PC-9 (cell line): ENCODE data around the gene SLC4A4. TPM values are rescaled to one million over a fixed set of nuclear protein-coding genes. Genes with fewer than 3 reads are reported as not detected.

Experiments used
- BruUV-seq: library from RNA; stranded (reverse); fragments of 400-500 nt; replicated peaks from 2 replicates; lab custom pipeline; 2021; lab: Mats Ljungman, UMichigan
- CTCF ChIA-PET: fragments of 300-600 bp; sonication (Branson Sonifier 250); formaldehyde crosslinking; loops from one replicate; lab custom pipeline; 2022; ENCODE audit warnings: antibody characterized with exemption; lab: Charles Lee
- POLR2A ChIA-PET: fragments of 300-600 bp; sonication (Branson Sonifier 250); formaldehyde crosslinking; loops from one replicate; lab custom pipeline; 2022; ENCODE audit warnings: antibody characterized with exemption; ENCODE audit not compliant: unreplicated experiment; lab: Charles Lee
- DNase-seq, 2 experiments: peaks; one replicate each; pipeline versions ENCODE4 v3.0.0 to v3.0.0-alpha.2; 2015 to 2022; ENCODE audit warnings: mixed read lengths in 1 of 2
- H2AFZ ChIP-seq: fragments of 200-600 bp; sonication (generic); 2 replicates; pipeline ENCODE4 v1.8.1; 2017; ENCODE audit warnings: antibody characterized with exemption
- H3F3A ChIP-seq: fragments of 200-600 bp; sonication (generic); 2 replicates; pipeline ENCODE4 v1.8.1; 2017; ENCODE audit warnings: antibody characterized with exemption, mild to moderate bottlenecking, low read depth; ENCODE audit not compliant: insufficient read depth
- H3K27ac ChIP-seq: fragments of 200-600 bp; sonication (generic); 2 replicates; pipeline ENCODE4 v1.6.1; 2016; ENCODE audit warnings: mixed run types
- H3K27me3 ChIP-seq: fragments of 200-600 bp; sonication (generic); 2 replicates; pipeline ENCODE4 v1.6.1; 2016; ENCODE audit warnings: low read depth, mixed run types; ENCODE audit not compliant: insufficient read depth
- H3K36me3 ChIP-seq: fragments of 200-600 bp; sonication (generic); 2 replicates; pipeline ENCODE4 v1.6.1; 2016; ENCODE audit warnings: low read depth, mixed run types
- H3K4me1 ChIP-seq: fragments of 200-600 bp; sonication (generic); replicated peaks from 2 replicates; pipeline ENCODE4 v1.6.1; 2016; ENCODE audit warnings: mixed run types; ENCODE audit not compliant: insufficient read depth
- H3K4me2 ChIP-seq: fragments of 200-600 bp; sonication (generic); 2 replicates; pipeline ENCODE4 v1.6.1; 2017; ENCODE audit warnings: mixed run types
- H3K4me3 ChIP-seq: fragments of 200-600 bp; sonication (generic); 2 replicates; pipeline ENCODE4 v1.6.1; 2016; ENCODE audit warnings: mixed run types
- H3K79me2 ChIP-seq: fragments of 200-600 bp; sonication (generic); 2 replicates; pipeline ENCODE4 v1.6.1; 2017; ENCODE audit warnings: low read depth, mixed run types
- H3K9me2 ChIP-seq: fragments of 200-600 bp; sonication (generic); 2 replicates; pipeline ENCODE4 v1.8.1; 2017; ENCODE audit warnings: mild to moderate bottlenecking; ENCODE audit not compliant: insufficient read depth
- H3K9me3 ChIP-seq: fragments of 200-600 bp; sonication (generic); 2 replicates; pipeline ENCODE4 v1.8.1; 2016; ENCODE audit warnings: low read depth; ENCODE audit not compliant: insufficient read depth
- H4K20me1 ChIP-seq: fragments of 200-600 bp; sonication (generic); 2 replicates; pipeline ENCODE4 v1.8.1; 2017; ENCODE audit not compliant: insufficient read depth
- EZH2 ChIP-seq: fragments of 200-600 bp; sonication (generic); IDR thresholded peaks from 2 replicates; pipeline ENCODE4 v1.8.0; 2017; ENCODE audit warnings: antibody characterized with exemption, low read depth
- intact Hi-C: fragments of 100-400 bp; cut with micrococcal nuclease; formaldehyde crosslinking; loops from one replicate; pipeline ENCODE4 v1.10.0; 2022; ENCODE audit not compliant: unreplicated experiment
- total RNA-seq: library from RNA; stranded (reverse); gene quantifications from 2 replicates; pipeline ENCODE4 v1.2.3, GENCODE V29; 2021
- TF ChIP-seq, protein P1 (sequence below): fragments of 200-600 bp; sonication (generic); conservative IDR thresholded peaks from 2 replicates; pipeline ENCODE4 v1.6.1; 2017; ENCODE audit warnings: mixed run types, antibody characterized with exemption, mild to moderate bottlenecking, moderate library complexity

SLC4A4 gene
- total RNA-seq, 1 experiment from 2014 or later, result 0.44 TPM

- no peak overlapping the region for H3K4me3 ChIP-seq
- DNase-seq, result no peak
- H3K79me2 ChIP-seq, result no peaks in the 10 kb centered on the region
- CTCF ChIA-PET, result no interaction called here
- H3F3A ChIP-seq, result no peaks in the 10 kb centered on the region
- no peaks in the 10 kb centered on the region for H3K9me2 ChIP-seq
- POLR2A ChIA-PET, result no interaction called here
- no peaks in the 10 kb centered on the region for H3K36me3 ChIP-seq
- no peak overlapping the region for H2AFZ ChIP-seq
- H3K9me3 ChIP-seq, result no peaks in the 10 kb centered on the region
- no peaks in the 10 kb centered on the region for H3K27me3 ChIP-seq
- no peak for TF ChIP-seq EZH2
- TF ChIP-seq, protein P1, sequence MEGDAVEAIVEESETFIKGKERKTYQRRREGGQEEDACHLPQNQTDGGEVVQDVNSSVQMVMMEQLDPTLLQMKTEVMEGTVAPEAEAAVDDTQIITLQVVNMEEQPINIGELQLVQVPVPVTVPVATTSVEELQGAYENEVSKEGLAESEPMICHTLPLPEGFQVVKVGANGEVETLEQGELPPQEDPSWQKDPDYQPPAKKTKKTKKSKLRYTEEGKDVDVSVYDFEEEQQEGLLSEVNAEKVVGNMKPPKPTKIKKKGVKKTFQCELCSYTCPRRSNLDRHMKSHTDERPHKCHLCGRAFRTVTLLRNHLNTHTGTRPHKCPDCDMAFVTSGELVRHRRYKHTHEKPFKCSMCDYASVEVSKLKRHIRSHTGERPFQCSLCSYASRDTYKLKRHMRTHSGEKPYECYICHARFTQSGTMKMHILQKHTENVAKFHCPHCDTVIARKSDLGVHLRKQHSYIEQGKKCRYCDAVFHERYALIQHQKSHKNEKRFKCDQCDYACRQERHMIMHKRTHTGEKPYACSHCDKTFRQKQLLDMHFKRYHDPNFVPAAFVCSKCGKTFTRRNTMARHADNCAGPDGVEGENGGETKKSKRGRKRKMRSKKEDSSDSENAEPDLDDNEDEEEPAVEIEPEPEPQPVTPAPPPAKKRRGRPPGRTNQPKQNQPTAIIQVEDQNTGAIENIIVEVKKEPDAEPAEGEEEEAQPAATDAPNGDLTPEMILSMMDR, result no peak
- no TSS peak for BruUV-seq
- no peak overlapping the region for H3K27ac ChIP-seq
- no peaks in the 10 kb centered on the region for H4K20me1 ChIP-seq
- no peak overlapping the region for H3K4me2 ChIP-seq
- intact Hi-C loops, result no loop called here
- no peaks in the 10 kb centered on the region for H3K4me1 ChIP-seq
Observed at GRCh38 chr4:71445811-71446210, 107.0 kb downstream of the SLC4A4 start.

- H3F3A ChIP-seq, result no peaks in the 10 kb centered on the region
- DNase-seq, result no peak
- TF ChIP-seq, protein P1, result no peak
- TF ChIP-seq EZH2, result no peak
- no peak overlapping the region for H3K4me3 ChIP-seq
- H3K36me3 ChIP-seq, result no peaks in the 10 kb centered on the region
- no peak overlapping the region for H2AFZ ChIP-seq
- intact Hi-C loops, result no loop called here
- BruUV-seq, result no TSS peak
- no peaks in the 10 kb centered on the region for H4K20me1 ChIP-seq
- H3K27me3 ChIP-seq, result no peaks in the 10 kb centered on the region
- H3K9me2 ChIP-seq, result no peaks in the 10 kb centered on the region
- no peaks in the 10 kb centered on the region for H3K79me2 ChIP-seq
- H3K9me3 ChIP-seq, result no peaks in the 10 kb centered on the region
- CTCF ChIA-PET, result no interaction called here
- no peak overlapping the region for H3K4me2 ChIP-seq
- H3K27ac ChIP-seq, result no peak overlapping the region
- H3K4me1 ChIP-seq, result no peaks in the 10 kb centered on the region
- POLR2A ChIA-PET, result no interaction called here
Observed at GRCh38 chr4:71446479-71447081, 107.8 kb downstream of the SLC4A4 start.

DNA sequence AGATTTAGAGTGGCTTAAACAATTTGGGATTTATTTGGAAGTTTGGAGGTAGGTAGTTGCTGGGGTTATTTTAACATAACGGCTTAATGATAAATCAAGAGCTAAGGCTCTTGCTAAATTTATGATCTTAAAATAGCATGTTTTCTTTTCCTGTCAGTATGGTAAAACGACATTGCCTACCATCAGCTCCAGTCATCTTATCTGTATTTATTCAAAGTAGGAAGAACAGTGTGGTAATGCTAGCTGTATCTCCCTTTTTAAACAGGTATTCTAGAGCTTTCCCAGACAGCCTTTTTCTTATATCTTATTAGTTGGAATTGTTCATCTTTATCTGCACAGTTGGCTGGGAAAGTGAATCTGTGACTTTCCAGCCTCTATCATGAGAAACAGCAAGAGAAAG, 110.2 kb downstream of the SLC4A4 start:
- Histone ChIP-seq H3K36me3 (no peaks in the 10 kb centered on the region), H4K20me1 (no peaks in the 10 kb centered on the region), H3K9me3 (no peaks in the 10 kb centered on the region), H2AFZ (no peak overlapping the region), H3K79me2 (no peaks in the 10 kb centered on the region), H3K4me2 (no peak overlapping the region), H3F3A (no peaks in the 10 kb centered on the region), H3K9me2 (no peaks in the 10 kb centered on the region), H3K4me3 (no peak overlapping the region), H3K27me3 (no peaks in the 10 kb centered on the region), H3K27ac (no peak overlapping the region), H3K4me1 (no peaks in the 10 kb centered on the region)
- ChIA-PET POLR2A (no interaction called here), CTCF (no interaction called here)
- BruUV-seq, result no TSS peak
- DNase-seq, result no peak
- TF ChIP-seq, protein P1, result no peak
- no peak for TF ChIP-seq EZH2
- intact Hi-C loops, result no loop called here
